Measurements from ENCODE around the gene NTSR1.

DNA sequence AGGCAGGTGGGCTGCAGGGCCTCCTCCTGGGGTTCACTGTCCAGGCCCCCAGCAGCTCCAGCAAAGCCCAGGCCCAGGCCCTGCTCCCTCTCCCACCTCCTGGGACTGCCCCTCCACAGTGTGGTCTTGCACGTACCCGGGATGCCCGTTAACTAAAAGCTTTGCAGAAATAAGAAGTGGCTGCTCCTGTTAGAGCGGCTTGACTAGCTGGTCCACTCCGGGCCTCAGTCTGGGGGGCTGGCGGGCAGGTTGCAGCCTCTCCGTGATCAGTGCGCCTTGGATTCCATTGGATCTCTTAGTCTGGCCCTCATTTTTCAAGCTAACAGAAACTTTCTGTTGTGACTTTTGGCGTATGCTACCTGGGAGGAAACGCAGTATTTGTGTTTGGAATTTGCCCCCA lies 39.4 kb upstream of the NTSR1 start:
- TF ChIP-seq, protein P1, sequence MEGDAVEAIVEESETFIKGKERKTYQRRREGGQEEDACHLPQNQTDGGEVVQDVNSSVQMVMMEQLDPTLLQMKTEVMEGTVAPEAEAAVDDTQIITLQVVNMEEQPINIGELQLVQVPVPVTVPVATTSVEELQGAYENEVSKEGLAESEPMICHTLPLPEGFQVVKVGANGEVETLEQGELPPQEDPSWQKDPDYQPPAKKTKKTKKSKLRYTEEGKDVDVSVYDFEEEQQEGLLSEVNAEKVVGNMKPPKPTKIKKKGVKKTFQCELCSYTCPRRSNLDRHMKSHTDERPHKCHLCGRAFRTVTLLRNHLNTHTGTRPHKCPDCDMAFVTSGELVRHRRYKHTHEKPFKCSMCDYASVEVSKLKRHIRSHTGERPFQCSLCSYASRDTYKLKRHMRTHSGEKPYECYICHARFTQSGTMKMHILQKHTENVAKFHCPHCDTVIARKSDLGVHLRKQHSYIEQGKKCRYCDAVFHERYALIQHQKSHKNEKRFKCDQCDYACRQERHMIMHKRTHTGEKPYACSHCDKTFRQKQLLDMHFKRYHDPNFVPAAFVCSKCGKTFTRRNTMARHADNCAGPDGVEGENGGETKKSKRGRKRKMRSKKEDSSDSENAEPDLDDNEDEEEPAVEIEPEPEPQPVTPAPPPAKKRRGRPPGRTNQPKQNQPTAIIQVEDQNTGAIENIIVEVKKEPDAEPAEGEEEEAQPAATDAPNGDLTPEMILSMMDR (IDR thresholded peaks at IDR 0.05) = no peak
- TF ChIP-seq SIN3A (IDR thresholded peaks at IDR 0.05; ENCODE audit: borderline replicate concordance, insufficient read depth, low read depth, low read length) = no peak
- TF ChIP-seq, protein P2, sequence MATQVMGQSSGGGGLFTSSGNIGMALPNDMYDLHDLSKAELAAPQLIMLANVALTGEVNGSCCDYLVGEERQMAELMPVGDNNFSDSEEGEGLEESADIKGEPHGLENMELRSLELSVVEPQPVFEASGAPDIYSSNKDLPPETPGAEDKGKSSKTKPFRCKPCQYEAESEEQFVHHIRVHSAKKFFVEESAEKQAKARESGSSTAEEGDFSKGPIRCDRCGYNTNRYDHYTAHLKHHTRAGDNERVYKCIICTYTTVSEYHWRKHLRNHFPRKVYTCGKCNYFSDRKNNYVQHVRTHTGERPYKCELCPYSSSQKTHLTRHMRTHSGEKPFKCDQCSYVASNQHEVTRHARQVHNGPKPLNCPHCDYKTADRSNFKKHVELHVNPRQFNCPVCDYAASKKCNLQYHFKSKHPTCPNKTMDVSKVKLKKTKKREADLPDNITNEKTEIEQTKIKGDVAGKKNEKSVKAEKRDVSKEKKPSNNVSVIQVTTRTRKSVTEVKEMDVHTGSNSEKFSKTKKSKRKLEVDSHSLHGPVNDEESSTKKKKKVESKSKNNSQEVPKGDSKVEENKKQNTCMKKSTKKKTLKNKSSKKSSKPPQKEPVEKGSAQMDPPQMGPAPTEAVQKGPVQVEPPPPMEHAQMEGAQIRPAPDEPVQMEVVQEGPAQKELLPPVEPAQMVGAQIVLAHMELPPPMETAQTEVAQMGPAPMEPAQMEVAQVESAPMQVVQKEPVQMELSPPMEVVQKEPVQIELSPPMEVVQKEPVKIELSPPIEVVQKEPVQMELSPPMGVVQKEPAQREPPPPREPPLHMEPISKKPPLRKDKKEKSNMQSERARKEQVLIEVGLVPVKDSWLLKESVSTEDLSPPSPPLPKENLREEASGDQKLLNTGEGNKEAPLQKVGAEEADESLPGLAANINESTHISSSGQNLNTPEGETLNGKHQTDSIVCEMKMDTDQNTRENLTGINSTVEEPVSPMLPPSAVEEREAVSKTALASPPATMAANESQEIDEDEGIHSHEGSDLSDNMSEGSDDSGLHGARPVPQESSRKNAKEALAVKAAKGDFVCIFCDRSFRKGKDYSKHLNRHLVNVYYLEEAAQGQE (IDR thresholded peaks at IDR 0.05; ENCODE audit: insufficient read depth in 1 of 2, low read depth in 2 of 2, low read length in 1 of 2) = no peak
- no peak for TF ChIP-seq POLR2AphosphoS5 (IDR thresholded peaks at IDR 0.05; ENCODE audit: low read depth, low read length)
- no peak for TF ChIP-seq TCF7L2 (IDR thresholded peaks at IDR 0.05; ENCODE audit: low read depth, low read length)

Data from Panc1 (cell line).